WERI-Rb-1 (cell line): Measurements from ENCODE around the gene PLCH1.

ENCODE experiments used
- DNase-seq: peaks from one replicate; pipeline ENCODE4 v3.0.0-alpha.2; 2020
- H3K27ac ChIP-seq: fragments of 250-450 bp; sonication (Bioruptor Pico); 2 replicates; pipeline ENCODE4 v1.5.1; 2020; ENCODE audit warnings: mild to moderate bottlenecking, moderate library complexity
- H3K27me3 ChIP-seq: fragments of 250-450 bp; sonication (Bioruptor Pico); 2 replicates; pipeline ENCODE4 v1.5.1; 2021; ENCODE audit warnings: mild to moderate bottlenecking, low read depth, moderate library complexity; ENCODE audit not compliant: insufficient read depth, severe bottlenecking
- H3K36me3 ChIP-seq: fragments of 250-450 bp; sonication (Bioruptor Pico); 2 replicates; pipeline ENCODE4 v1.5.1; 2020; ENCODE audit warnings: mild to moderate bottlenecking, moderate library complexity
- H3K4me3 ChIP-seq: 2 replicates; pipeline ENCODE4 v1.5.1; 2011; ENCODE audit warnings: low read depth, mild to moderate bottlenecking, control low read depth, low read length
- H3K9me3 ChIP-seq: fragments of 250-450 bp; sonication (Bioruptor Pico); 2 replicates; pipeline ENCODE4 v1.5.1; 2021; ENCODE audit warnings: mild to moderate bottlenecking, moderate library complexity; ENCODE audit not compliant: severe bottlenecking
- CTCF ChIP-seq: IDR thresholded peaks from 2 replicates; pipeline ENCODE4 v1.5.1; 2011; ENCODE audit warnings: low read depth, mild to moderate bottlenecking, control low read depth, inconsistent platforms, low read length

The PLCH1 gene

GRCh38 chr3:155608228-155608920, 136.5 kb downstream of the PLCH1 start:
- Histone ChIP-seq H3K27me3 (no peaks in the 10 kb centered on the region), H3K9me3 (no peaks in the 10 kb centered on the region), H3K36me3 (no peaks in the 10 kb centered on the region), H3K27ac (no peak overlapping the region), H3K4me3 (no peak overlapping the region)
- no peak for DNase-seq
- no peak for TF ChIP-seq CTCF

GRCh38 chr3:155607761-155608160, 137.1 kb downstream of the PLCH1 start:
- Histone ChIP-seq H3K36me3 (no peaks in the 10 kb centered on the region), H3K27me3 (no peaks in the 10 kb centered on the region), H3K4me3 (no peak overlapping the region), H3K9me3 (no peaks in the 10 kb centered on the region), H3K27ac (no peak overlapping the region)
- no peak for DNase-seq
- no peak for TF ChIP-seq CTCF

- DNase-seq = no peak
Measured at GRCh38 chr3:155605571-155605970, 139.3 kb downstream of the PLCH1 start.

GRCh38 chr3:155604967-155605366, 139.9 kb downstream of the PLCH1 start:
- no peak for DNase-seq
- Histone ChIP-seq H3K9me3 (no peaks in the 10 kb centered on the region), H3K4me3 (no peak overlapping the region), H3K27ac (no peak overlapping the region), H3K27me3 (no peaks in the 10 kb centered on the region), H3K36me3 (no peaks in the 10 kb centered on the region)
- no peak for TF ChIP-seq CTCF

More at GRCh38 chr3:155605571-155605970, 139.3 kb downstream of the PLCH1 start:
- no peaks in the 10 kb centered on the region for H3K9me3 ChIP-seq
- H3K27ac ChIP-seq = no peak overlapping the region
- no peak for TF ChIP-seq CTCF
- H3K36me3 ChIP-seq = no peaks in the 10 kb centered on the region
- H3K27me3 ChIP-seq = no peaks in the 10 kb centered on the region
- H3K4me3 ChIP-seq = no peak overlapping the region

GRCh38 chr3:155604126-155604525, 140.7 kb downstream of the PLCH1 start:
- no peak for TF ChIP-seq CTCF
- DNase-seq = no peak
- Histone ChIP-seq H3K27me3 (no peaks in the 10 kb centered on the region), H3K9me3 (no peaks in the 10 kb centered on the region), H3K36me3 (no peaks in the 10 kb centered on the region), H3K27ac (no peak overlapping the region), H3K4me3 (no peak overlapping the region)

- no peak for TF ChIP-seq CTCF
- no peak for DNase-seq
- no peaks in the 10 kb centered on the region for H3K36me3 ChIP-seq
- H3K9me3 ChIP-seq = no peaks in the 10 kb centered on the region
- no peak overlapping the region for H3K4me3 ChIP-seq
- no peaks in the 10 kb centered on the region for H3K27me3 ChIP-seq
- H3K27ac ChIP-seq = no peak overlapping the region
Measured at GRCh38 chr3:155603302-155603701, 141.6 kb downstream of the PLCH1 start.
